GM12873 (cell line): ENCODE data around the gene HOXD8.

Experiments
- CTCF ChIP-seq: IDR thresholded peaks from 2 replicates; pipeline ENCODE4 v1.5.1; 2012; ENCODE audit warnings: low read depth, mild to moderate bottlenecking, moderate library complexity, low read length, control low read depth; ENCODE audit not compliant: insufficient read depth; ENCODE audit errors: missing control alignments

HOXD8 gene

GRCh38 chr2:176165370-176166050, 36.0 kb downstream of the HOXD8 start:
- TF ChIP-seq CTCF = no peak

- no peak for TF ChIP-seq CTCF
Observed at GRCh38 chr2:176166272-176166671, 36.8 kb downstream of the HOXD8 start.

GRCh38 chr2:176167398-176167797, 37.9 kb downstream of the HOXD8 start:
- TF ChIP-seq CTCF = no peak

- TF ChIP-seq CTCF = no peak
Observed at GRCh38 chr2:176169181-176169580, 39.7 kb downstream of the HOXD8 start.

- TF ChIP-seq CTCF = no peak
Observed at GRCh38 chr2:176169711-176170110, 40.2 kb downstream of the HOXD8 start.

- TF ChIP-seq CTCF = no peak
Observed at GRCh38 chr2:176170602-176171305, 41.2 kb downstream of the HOXD8 start.

GRCh38 chr2:176171351-176172006, 42.0 kb downstream of the HOXD8 start:
- TF ChIP-seq CTCF = no peak
